Naive B cell (primary cell): ENCODE results near the gene ZNF200. TPM values are rescaled to one million over a fixed set of nuclear protein-coding genes. Genes with fewer than 3 reads are reported as not detected.
A peak's percentile ranks its signal among the peaks of the same experiment; 100 is the strongest.
"Not testable (repeated sequence)": the region's sequence is repeated elsewhere in the genome, so short reads cannot be mapped to it uniquely, and the experiment has no call there.

Experiments used
- ATAC-seq, 2 donors: fragments of 150-1000 bp; cut with Tn5 transposase; 2 replicates each; pipeline ENCODE4 v1.10.0; 2021; ENCODE audit warnings: low read depth in 2 of 2, mild to moderate bottlenecking in 2 of 2, moderate library complexity in 2 of 2
- DNase-seq: peaks from one replicate; pipeline ENCODE4 v3.0.0; 2022
- H3K27ac Mint-ChIP-seq, 6 donors: one replicate each; pipeline ENCODE4 v1.8.0; 2020 to 2022; ENCODE audit warnings: mild to moderate bottlenecking in 6 of 6, mixed read lengths in 6 of 6, moderate library complexity in 5 of 6, inconsistent platforms in 2 of 6
- H3K27me3 Mint-ChIP-seq, 3 donors: one replicate each; pipeline ENCODE4 v1.8.0; 2021 to 2022; ENCODE audit warnings: mixed read lengths in 3 of 3, mild to moderate bottlenecking in 1 of 3
- H3K36me3 Mint-ChIP-seq, 2 donors: one replicate each; pipeline ENCODE4 v1.8.0; 2020 to 2022; ENCODE audit warnings: mixed read lengths in 2 of 2, inconsistent platforms in 1 of 2, mild to moderate bottlenecking in 1 of 2
- H3K4me1 Mint-ChIP-seq, 3 donors: one replicate each; pipeline ENCODE4 v1.8.0; 2020 to 2022; ENCODE audit warnings: mixed read lengths in 3 of 3, inconsistent platforms in 1 of 3, mild to moderate bottlenecking in 1 of 3, moderate library complexity in 1 of 3
- H3K4me3 Mint-ChIP-seq, 8 donors: one replicate each; pipeline ENCODE4 v1.8.0; 2020 to 2022; ENCODE audit warnings: mild to moderate bottlenecking in 8 of 8, mixed read lengths in 8 of 8, moderate library complexity in 8 of 8, inconsistent platforms in 2 of 8
- H3K9me3 Mint-ChIP-seq, 7 donors: one replicate each; pipeline ENCODE4 v1.8.0; 2020 to 2022; ENCODE audit warnings: mixed read lengths in 7 of 7, mild to moderate bottlenecking in 5 of 7, inconsistent platforms in 2 of 7, moderate library complexity in 1 of 7
- polyA plus RNA-seq, 6 donors: library from polyadenylated mRNA; unstranded; fragments of 300-500 nt; fragmentation: Illumina TruSeq; gene quantifications; one replicate each; pipeline ENCODE4 v1.2.3, GENCODE V29; 2021; ENCODE audit warnings: low read depth in 6 of 6

The ZNF200 gene
- polyA plus RNA-seq, 6 donors from 2014 or later, result 5.4 to 13.8 (median 11.0) TPM

DNA sequence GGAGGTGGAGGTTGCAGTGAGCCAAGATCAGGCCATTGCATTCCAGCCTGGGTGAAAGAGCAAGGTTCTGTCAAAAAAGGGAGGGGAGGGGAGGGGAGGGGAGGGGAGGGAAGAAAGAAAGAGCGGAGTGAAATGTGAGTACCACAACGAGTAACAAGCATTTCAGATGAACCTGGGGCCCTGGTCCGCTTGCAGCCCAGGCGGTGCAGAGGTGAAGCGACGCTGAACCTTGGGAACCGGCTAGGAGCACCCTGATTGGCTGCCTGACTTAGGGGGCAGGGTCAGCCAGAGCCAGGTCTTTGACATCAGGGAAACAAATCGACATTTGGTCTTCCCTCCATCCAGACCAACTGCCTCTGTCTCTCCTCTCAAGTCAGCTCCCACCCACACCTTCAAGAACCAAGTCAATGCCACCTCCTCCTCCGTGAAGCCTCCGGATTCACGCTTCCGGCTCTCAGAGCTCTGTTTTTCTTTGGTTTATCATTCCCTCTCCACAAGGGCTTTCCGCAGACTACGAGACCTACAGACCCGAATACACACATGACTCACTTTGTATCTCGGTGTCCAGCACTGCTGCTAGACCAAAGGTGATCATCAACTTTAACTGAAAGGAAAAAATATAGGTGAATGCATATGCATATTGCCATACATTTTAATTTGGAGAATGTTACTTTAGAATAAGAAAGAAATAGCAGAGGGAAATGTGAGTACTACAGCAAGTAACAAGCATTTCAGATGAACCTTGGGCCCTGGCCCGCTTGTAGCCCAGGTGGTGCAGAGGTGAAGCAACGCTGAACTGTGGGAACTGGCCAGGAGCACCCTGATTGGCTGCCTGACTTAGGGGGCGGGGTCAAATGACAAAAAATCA, 27.6 kb downstream of the ZNF200 start:
- no peaks in the 10 kb centered on the region for H3K4me1 Mint-ChIP-seq
- no peak overlapping the region for H3K4me3 Mint-ChIP-seq
- H3K9me3 Mint-ChIP-seq, result peaks cover 5 to 41% (median 34%) of the 10 kb centered on the region in 7 donors
- no peak for DNase-seq
- peak overlapping the region in 1 of 6 donors; percentile 35 for H3K27ac Mint-ChIP-seq
- peaks cover 9 to 36% of the 10 kb centered on the region in 2 donors for H3K36me3 Mint-ChIP-seq
- peaks cover 37 to 64% (median 45%) of the 10 kb centered on the region in 3 donors for H3K27me3 Mint-ChIP-seq
- no peak for ATAC-seq

DNA sequence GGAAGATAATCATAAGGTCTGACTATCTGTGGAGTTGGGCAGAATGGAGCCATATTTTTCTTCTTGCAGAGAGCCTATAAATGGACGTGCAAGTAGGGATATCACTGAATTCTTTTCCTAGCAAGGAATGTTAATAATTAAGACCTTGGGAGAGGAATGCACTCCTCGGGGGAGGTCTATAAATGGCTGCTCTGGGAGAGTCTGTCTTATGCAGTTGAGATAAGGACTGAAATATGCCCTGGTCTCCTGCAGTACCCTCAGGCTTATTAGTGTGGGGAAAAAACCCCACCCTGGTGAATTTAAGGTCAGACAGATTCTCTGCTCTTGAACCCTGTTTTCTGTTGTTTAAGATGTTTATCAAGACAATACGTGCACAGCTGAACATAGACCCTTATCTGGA, 29.0 kb downstream of the ZNF200 start:
- H3K9me3 Mint-ChIP-seq, result peaks cover 5 to 41% (median 27%) of the 10 kb centered on the region in 7 donors
- H3K36me3 Mint-ChIP-seq, result peaks cover 9 to 29% of the 10 kb centered on the region in 2 donors
- not testable (repeated sequence) for ATAC-seq, DNase-seq, H3K4me1 Mint-ChIP-seq, H3K27ac Mint-ChIP-seq
- peaks cover 43 to 68% (median 51%) of the 10 kb centered on the region in 3 donors for H3K27me3 Mint-ChIP-seq
- peak overlapping the region in 1 of 8 donors; percentile 15 for H3K4me3 Mint-ChIP-seq

DNA sequence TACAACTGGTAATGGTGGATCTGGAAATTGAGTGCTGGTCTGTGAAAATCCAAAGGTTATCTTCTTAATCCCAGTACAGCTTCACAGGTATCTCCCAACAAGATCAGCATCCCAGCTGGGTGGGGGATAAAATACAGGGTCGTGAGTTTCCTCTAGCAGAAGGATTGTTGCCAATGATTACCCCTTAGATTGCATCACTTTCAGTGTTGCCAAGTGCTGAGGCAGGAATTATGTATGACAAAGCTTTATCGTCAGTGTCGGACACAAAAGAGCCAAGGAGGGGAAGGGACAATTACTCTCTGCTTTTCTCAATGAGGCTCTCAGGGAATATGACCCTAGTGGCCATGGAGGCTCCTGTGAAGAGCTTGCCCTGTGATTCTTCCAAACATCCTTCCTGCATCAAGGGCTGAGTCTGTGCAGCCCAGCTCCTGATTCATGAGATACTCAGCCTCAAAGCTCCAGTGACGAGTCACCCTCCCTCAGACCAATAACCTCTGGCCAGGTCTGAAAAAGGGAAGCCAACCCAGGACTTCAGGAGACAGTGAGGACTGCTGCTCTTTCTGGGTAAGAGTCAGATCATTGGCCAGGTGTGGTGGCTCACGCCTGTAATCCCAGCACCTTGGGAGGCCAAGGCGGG, 31.9 kb downstream of the ZNF200 start:
- H3K27ac Mint-ChIP-seq, result no peak overlapping the region
- DNase-seq, result no peak
- H3K27me3 Mint-ChIP-seq, result peaks cover 48 to 81% (median 54%) of the 10 kb centered on the region in 3 donors
- H3K36me3 Mint-ChIP-seq, result peaks cover 5 to 29% of the 10 kb centered on the region in 2 donors
- ATAC-seq, result no peak
- H3K4me3 Mint-ChIP-seq, result no peak overlapping the region
- H3K4me1 Mint-ChIP-seq, result no peaks in the 10 kb centered on the region
- peaks cover 5 to 36% (median 27%) of the 10 kb centered on the region in 7 donors for H3K9me3 Mint-ChIP-seq

DNA sequence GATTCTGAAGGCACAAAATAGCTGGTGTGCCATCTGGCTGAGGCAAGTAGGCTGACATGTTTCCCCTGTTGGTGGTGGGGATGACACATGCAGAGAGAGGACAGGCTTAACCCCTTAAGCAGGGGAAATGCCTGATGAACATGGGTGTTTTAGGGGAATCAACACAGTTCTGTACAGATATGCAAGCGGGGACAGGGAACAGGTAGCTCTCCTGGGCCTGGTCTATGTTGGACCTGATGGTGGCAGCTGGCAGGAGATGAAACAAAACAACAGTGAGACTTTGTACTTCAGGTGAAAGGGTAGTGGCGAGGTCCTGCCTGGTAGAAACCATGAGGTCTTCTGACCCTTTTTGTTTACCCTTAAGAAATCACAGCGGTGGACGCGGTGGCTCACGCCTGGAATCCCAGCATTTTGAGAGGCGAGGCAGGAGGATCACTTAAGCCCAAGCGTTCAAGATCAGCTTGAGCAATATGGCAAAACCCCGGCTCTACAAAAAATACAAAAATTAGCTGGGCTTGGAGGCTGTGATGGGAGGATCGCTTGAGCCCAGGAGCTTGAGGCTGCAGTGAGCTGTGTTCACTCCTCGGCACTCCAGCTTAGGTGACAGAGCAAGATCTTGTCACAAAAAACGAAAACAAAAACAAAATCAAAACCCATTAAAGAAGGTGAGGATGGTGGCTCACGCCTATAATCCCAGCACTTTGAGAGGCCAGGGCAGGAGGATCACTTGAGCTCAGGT, 36.5 kb downstream of the ZNF200 start:
- Mint-ChIP-seq H3K27ac (no peak overlapping the region), H3K4me3 (no peak overlapping the region), H3K27me3 (peaks cover 53 to 77% (median 54%) of the 10 kb centered on the region in 3 donors), H3K4me1 (no peaks in the 10 kb centered on the region), H3K9me3 (peaks cover 0 to 8% (median 0%) of the 10 kb centered on the region in 7 donors), H3K36me3 (peaks cover 0 to 11% of the 10 kb centered on the region in 2 donors)
- ATAC-seq, result peak; percentile 30 to 34
- DNase-seq, result no peak

DNA sequence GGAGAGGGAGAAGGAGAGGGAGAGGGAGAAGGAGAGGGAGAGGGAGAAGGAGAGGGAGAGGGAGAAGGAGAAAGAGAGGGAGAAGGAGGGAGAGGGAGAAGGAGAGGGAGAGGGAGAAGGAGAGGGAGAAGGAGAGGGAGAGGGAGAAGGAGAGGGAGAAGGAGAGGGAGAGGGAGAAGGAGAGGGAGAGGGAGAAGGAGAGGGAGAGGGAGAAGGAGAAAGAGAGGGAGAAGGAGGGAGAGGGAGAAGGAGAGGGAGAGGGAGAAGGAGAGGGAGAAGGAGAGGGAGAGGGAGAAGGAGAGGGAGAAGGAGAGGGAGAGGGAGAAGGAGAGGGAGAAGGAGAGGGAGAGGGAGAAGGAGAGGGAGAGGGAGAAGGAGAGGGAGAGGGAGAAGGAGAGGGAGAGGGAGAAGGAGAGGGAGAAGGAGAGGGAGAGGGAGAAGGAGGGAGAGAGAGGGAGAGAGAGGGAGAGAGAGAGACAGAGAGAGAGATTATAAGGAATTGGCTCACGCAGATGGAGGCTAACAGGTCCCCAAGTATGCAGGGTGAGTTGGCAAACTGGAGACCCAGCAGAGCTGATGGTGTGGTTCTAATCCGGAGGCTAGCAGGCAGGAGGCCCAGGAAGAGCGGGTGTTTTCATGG, 37.1 kb downstream of the ZNF200 start:
- not testable (repeated sequence) for ATAC-seq, H3K4me3 Mint-ChIP-seq, H3K4me1 Mint-ChIP-seq, DNase-seq, H3K9me3 Mint-ChIP-seq
- H3K27me3 Mint-ChIP-seq, result peaks cover 49 to 77% (median 53%) of the 10 kb centered on the region in 3 donors
- peaks cover 0 to 11% of the 10 kb centered on the region in 2 donors for H3K36me3 Mint-ChIP-seq
- H3K27ac Mint-ChIP-seq, result peak overlapping the region in 1 of 6 donors; percentile 50

DNA sequence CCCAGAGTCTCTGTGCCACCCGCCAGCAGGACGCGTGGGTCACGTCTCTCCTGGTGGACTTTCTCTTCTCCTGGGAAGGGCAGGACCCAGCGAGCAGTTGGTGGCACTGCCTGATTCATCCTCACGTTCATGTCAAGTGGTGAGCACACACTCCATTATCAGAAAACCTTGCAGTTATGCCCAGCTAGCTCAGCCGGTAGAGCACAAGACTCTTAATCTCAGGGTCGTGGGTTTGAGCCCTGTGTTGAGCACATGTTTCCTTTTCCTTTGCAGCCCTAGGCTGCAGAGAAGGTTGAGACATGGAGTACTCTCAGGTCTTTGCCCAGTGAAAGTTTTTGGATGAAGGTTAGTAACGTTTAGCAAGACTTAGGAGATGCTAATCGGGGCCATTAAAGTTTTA, 39.0 kb downstream of the ZNF200 start:
- Mint-ChIP-seq H3K36me3 (peaks cover 3 to 11% of the 10 kb centered on the region in 2 donors), H3K27ac (no peak overlapping the region), H3K9me3 (peaks cover 0 to 20% (median 6%) of the 10 kb centered on the region in 7 donors), H3K27me3 (peaks cover 40 to 65% (median 45%) of the 10 kb centered on the region in 3 donors), H3K4me1 (peaks cover 0 to 9% (median 0%) of the 10 kb centered on the region in 3 donors), H3K4me3 (no peak overlapping the region)
- DNase-seq (no peak), ATAC-seq (no peak)

DNA sequence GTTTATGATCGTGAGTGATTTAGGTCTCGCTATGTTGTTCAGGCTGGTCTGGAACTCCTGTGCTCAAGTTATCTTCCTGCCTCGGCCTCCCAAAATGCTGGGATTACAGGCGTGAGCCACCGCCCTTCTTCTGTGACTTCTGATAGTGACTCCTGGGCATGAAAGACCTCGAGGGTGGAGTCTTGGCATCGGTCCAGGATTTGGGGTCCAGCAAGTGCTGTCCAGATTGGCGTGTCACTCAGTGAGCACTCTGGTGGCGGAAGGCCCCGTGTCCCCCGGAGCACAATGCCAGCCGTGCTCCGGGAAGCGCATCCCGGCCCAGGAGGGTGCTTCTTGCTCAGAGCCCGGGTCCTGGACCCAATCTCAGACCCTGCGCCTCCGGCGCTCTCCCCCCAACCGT, 40.2 kb downstream of the ZNF200 start:
- peaks cover 46 to 65% (median 48%) of the 10 kb centered on the region in 3 donors for H3K27me3 Mint-ChIP-seq
- peaks cover 0 to 29% (median 11%) of the 10 kb centered on the region in 7 donors for H3K9me3 Mint-ChIP-seq
- peak overlapping the region in 1 of 8 donors; percentile 73 for H3K4me3 Mint-ChIP-seq
- H3K4me1 Mint-ChIP-seq, result peaks cover 1 to 20% (median 3%) of the 10 kb centered on the region in 3 donors
- peaks cover 9 to 11% of the 10 kb centered on the region in 2 donors for H3K36me3 Mint-ChIP-seq
- no peak overlapping the region for H3K27ac Mint-ChIP-seq
- DNase-seq (no peak), ATAC-seq (no peak)

DNA sequence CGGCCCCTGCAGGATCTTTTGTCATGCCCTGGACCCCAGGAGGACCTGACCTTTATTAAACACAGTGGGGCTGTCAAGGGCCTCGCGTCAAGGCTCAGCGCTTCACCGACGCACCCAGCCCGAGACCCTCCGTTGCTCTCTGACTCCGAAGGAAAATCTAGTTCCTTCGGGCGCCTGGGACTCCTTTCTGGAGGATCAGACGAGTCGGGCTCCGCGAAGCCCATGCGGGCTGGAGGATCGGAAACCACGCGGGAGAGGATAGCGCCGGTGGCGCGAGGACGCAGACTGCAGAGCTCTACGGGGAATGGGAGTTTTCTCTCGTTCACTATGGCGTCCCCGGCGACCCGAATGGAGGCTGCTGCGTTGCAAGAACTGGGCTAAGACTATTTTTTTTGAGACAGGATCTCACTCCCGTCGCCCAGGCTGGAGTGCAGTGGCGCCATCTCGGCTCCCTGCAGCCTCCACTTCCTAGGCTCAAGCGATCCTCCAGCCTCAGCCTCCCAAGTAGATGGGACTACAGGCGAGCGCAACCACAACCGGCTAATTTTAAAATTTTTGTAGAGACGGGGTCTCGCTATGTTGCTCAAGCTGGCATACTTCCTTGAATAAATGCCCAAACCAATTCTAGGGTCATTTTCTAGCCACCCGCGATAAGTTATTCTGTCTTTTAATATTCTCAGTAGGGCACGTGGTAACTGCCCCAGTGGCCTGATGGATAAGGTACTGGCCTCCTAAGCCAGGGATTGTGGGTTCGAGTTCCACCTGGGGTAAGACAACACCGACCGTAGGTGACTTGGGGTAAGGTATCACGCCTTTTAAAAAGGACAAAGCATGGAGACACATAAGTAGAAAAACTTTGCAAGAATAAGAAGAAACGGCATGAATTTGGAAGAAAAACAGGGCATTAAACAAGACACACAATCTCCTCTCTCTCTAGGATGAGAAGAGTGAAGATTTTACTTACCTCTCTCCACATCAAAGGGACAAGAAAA, 41.4 kb downstream of the ZNF200 start:
- Mint-ChIP-seq H3K9me3 (peaks cover 0 to 32% (median 12%) of the 10 kb centered on the region in 7 donors), H3K36me3 (peaks cover 11% of the 10 kb centered on the region in 2 donors), H3K4me1 (peaks cover 4 to 32% (median 8%) of the 10 kb centered on the region in 3 donors), H3K4me3 (peak overlapping the region in 3 of 8 donors; percentile 41 to 63 (median 58)), H3K27me3 (peaks cover 51 to 73% (median 55%) of the 10 kb centered on the region in 3 donors), H3K27ac (no peak overlapping the region)
- DNase-seq (no peak), ATAC-seq (no peak)

DNA sequence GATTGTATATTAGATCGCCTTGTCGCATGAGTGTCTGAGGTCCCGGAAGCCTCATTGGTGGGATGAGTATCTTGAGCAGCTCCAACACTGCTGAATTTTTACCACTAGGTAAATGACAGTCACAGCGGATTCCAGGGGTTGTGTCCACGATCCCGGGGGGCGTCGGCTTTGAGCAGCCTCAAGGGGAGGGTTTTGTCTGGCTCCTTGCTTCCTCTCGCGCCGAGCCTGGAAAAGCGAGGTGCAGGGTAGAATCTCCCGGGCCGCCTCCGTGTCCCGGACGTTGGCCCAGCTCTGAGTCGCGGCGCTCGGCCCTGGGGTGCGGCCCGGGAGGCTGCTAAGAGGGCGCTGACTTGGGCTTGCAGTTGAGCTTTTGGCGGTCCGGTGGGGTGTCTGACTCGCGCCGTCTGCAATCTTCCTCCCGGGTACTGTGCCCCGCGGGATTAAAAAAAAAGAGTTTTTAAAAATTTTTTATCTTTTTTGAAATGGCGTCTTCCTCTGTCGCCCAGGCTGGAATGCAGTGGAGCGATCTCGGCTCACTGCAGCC, 42.4 kb downstream of the ZNF200 start:
- no peak for DNase-seq
- Mint-ChIP-seq H3K36me3 (peaks cover 11 to 19% of the 10 kb centered on the region in 2 donors), H3K4me1 (peaks cover 7 to 40% (median 16%) of the 10 kb centered on the region in 3 donors), H3K27me3 (peaks cover 54 to 76% (median 57%) of the 10 kb centered on the region in 3 donors), H3K9me3 (peaks cover 0 to 35% (median 12%) of the 10 kb centered on the region in 7 donors), H3K4me3 (no peak overlapping the region), H3K27ac (peak overlapping the region in 1 of 6 donors; percentile 79)
- ATAC-seq, result no peak

DNA sequence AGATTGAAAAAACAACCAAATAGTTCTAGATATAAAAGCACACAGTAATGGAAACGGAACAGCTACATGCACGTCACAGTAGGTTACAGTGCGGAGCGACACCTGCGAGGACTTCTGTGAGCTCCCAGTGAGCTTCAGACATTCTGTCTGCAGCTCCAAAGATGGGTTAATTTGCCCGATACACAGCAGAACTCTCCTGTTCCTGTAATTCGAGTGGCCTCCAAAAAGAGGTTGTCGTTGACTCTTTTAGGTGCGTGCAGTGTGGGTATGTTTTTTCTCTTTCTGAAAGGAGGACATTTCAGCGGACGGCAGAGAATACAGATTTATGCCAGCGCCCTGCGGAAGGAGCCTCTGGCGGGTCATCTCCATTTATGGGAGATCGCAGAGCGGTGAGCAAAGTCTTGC, 44.0 kb downstream of the ZNF200 start:
- ATAC-seq, result peak in 1 of 2 donors; percentile 35
- H3K27me3 Mint-ChIP-seq, result peaks cover 67 to 86% (median 70%) of the 10 kb centered on the region in 3 donors

DNA sequence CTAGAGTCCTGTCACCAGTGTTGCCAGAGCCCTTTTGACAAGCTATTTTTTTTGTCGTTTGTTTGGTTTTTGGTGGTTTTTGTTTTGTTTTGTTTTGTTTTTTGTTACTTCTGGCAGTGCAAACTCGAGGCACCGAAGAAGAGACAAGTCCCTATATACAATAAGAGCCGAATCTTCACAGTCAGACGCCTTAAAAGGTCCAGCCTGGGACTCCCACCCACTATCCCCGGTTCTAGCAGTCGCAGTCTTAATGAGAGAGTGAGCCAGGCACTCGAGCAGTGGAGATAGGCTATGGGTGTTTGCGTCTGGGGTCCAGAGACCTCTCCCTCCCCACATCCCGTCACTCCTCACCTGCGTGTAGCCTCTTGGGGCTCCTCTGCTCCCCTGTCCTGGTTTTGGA, 45.1 kb downstream of the ZNF200 start:
- H3K27ac Mint-ChIP-seq, result peak overlapping the region in 4 of 6 donors; percentile 71 to 90 (median 88)
- peak overlapping the region; percentile 43 to 89 (median 70) for H3K4me3 Mint-ChIP-seq
- peaks cover 7 to 41% (median 17%) of the 10 kb centered on the region in 3 donors for H3K4me1 Mint-ChIP-seq
- no peak for ATAC-seq
- H3K27me3 Mint-ChIP-seq, result peaks cover 68 to 83% (median 72%) of the 10 kb centered on the region in 3 donors
- peaks cover 11 to 22% of the 10 kb centered on the region in 2 donors for H3K36me3 Mint-ChIP-seq
- DNase-seq, result no peak
- H3K9me3 Mint-ChIP-seq, result peaks cover 0 to 44% (median 12%) of the 10 kb centered on the region in 7 donors

More for the DNA sequence above, 44.0 kb downstream of the ZNF200 start:
- H3K27ac Mint-ChIP-seq, result peak overlapping the region in 4 of 6 donors; percentile 58 to 90 (median 84)
- no peak for DNase-seq
- peak overlapping the region in 5 of 8 donors; percentile 30 to 83 (median 73) for H3K4me3 Mint-ChIP-seq
- peaks cover 0 to 39% (median 12%) of the 10 kb centered on the region in 7 donors for H3K9me3 Mint-ChIP-seq
- H3K36me3 Mint-ChIP-seq, result peaks cover 11 to 22% of the 10 kb centered on the region in 2 donors
- H3K4me1 Mint-ChIP-seq, result peaks cover 7 to 41% (median 17%) of the 10 kb centered on the region in 3 donors
